Panc1 (cell line): ENCODE measurements around the gene AKR1B15. TPM values are rescaled to one million over a fixed set of nuclear protein-coding genes. Genes with fewer than 3 reads are reported as not detected.

Source experiments
- ATAC-seq: fragments of 200-7000 bp; cut with Tn5 transposase; 2 replicates; pipeline ENCODE4 v1.9.1; 2020; ENCODE audit warnings: mild to moderate bottlenecking, moderate library complexity
- BruUV-seq: library from RNA; stranded (reverse); fragments of 400-500 nt; replicated peaks from 2 replicates; lab custom pipeline; 2021; lab: Mats Ljungman, UMichigan
- CTCF ChIA-PET: fragments of 300-600 bp; sonication (Branson Sonifier 250); formaldehyde crosslinking; loops from one replicate; lab custom pipeline; 2022; ENCODE audit warnings: antibody characterized with exemption; lab: Charles Lee
- POLR2A ChIA-PET: fragments of 300-600 bp; sonication (Branson Sonifier 250); formaldehyde crosslinking; loops from one replicate; lab custom pipeline; 2022; ENCODE audit warnings: antibody characterized with exemption; lab: Charles Lee
- DNase-seq: peaks from one replicate; pipeline ENCODE4 v3.0.0-alpha.2; 2010; ENCODE audit warnings: low read depth, low spot score
- H3K27ac ChIP-seq: 2 replicates; pipeline ENCODE4 v1.5.1; 2011; ENCODE audit warnings: mild to moderate bottlenecking, low read length, inconsistent platforms
- H3K27me3 ChIP-seq: fragments of 200-500 bp; sonication (Bioruptor generic); 2 replicates; pipeline ENCODE4 v1.6.0; 2014; ENCODE audit warnings: low read length, inconsistent platforms; ENCODE audit not compliant: control insufficient read depth, insufficient read depth
- H3K36me3 ChIP-seq: fragments of 200-500 bp; sonication (Bioruptor generic); 2 replicates; pipeline ENCODE4 v1.5.1; 2014; ENCODE audit warnings: inconsistent platforms, mild to moderate bottlenecking, low read length, moderate library complexity; ENCODE audit not compliant: control insufficient read depth, insufficient read depth
- H3K4me1 ChIP-seq: 2 replicates; pipeline ENCODE4 v1.5.1; 2011; ENCODE audit warnings: inconsistent platforms, mild to moderate bottlenecking, low read length, moderate library complexity; ENCODE audit not compliant: control insufficient read depth, insufficient read depth
- H3K4me3 ChIP-seq, 2 experiments: 2 replicates each; pipeline ENCODE4 v1.5.1; 2011 to 2012; ENCODE audit warnings: low read depth in 2 of 2, low read length in 2 of 2, mild to moderate bottlenecking in 2 of 2, inconsistent platforms in 1 of 2, moderate library complexity in 1 of 2
- H3K9me3 ChIP-seq: fragments of 200-500 bp; sonication (Bioruptor generic); 2 replicates; pipeline ENCODE4 v1.5.1; 2014; ENCODE audit warnings: low read depth, mild to moderate bottlenecking, inconsistent platforms, low read length, moderate library complexity; ENCODE audit not compliant: control insufficient read depth, insufficient read depth
- CTCF ChIP-seq: fragments of 450-650 bp; IDR thresholded peaks from 2 replicates; pipeline ENCODE4 v1.5.1; 2017; ENCODE audit warnings: mild to moderate bottlenecking
- POLR2AphosphoS5 ChIP-seq: IDR thresholded peaks from 2 replicates; pipeline ENCODE4 v1.6.1; 2012; ENCODE audit warnings: mild to moderate bottlenecking, low read depth, low read length, moderate library complexity
- REST ChIP-seq, 2 experiments: IDR thresholded peaks; 2 replicates each; pipeline ENCODE4 v1.6.1; 2011 to 2012; ENCODE audit warnings: low read depth in 2 of 2, control low read depth in 1 of 2, low read length in 1 of 2, mild to moderate bottlenecking in 1 of 2, moderate library complexity in 1 of 2; ENCODE audit not compliant: insufficient read depth in 1 of 2
- SIN3A ChIP-seq: IDR thresholded peaks from 2 replicates; pipeline ENCODE4 v1.6.1; 2012; ENCODE audit warnings: low read depth, mild to moderate bottlenecking, low read length, moderate library complexity, borderline replicate concordance; ENCODE audit not compliant: insufficient read depth
- TCF7L2 ChIP-seq: IDR thresholded peaks from 2 replicates; pipeline ENCODE4 v1.6.1; 2011; ENCODE audit warnings: mild to moderate bottlenecking, low read depth, low read length, inconsistent platforms
- in situ Hi-C: cut with HindIII; loops from 2 replicates; pipeline ENCODE4 v1.10.0; 2016; ENCODE audit warnings: low sequenced_read_pairs, low pct_unique_long_range_greater_than_20kb
- intact Hi-C: fragments of 100-400 bp; cut with micrococcal nuclease; formaldehyde crosslinking; loops from one replicate; pipeline ENCODE4 v1.10.0; 2022; ENCODE audit not compliant: unreplicated experiment
- total RNA-seq: library from RNA; stranded (reverse); gene quantifications from one replicate; pipeline ENCODE4 v1.2.1, GENCODE V29; 2021; ENCODE audit not compliant: unreplicated experiment

Gene AKR1B15
- total RNA-seq, 1 experiment from 2014 or later = not detected

- no peaks in the 10 kb centered on the region for H3K9me3 ChIP-seq
- no TSS peak for BruUV-seq
- no peak overlapping the region for H3K4me3 ChIP-seq
- in situ Hi-C loops (no loop called here), intact Hi-C loops (no loop called here)
- ChIA-PET CTCF (no interaction called here), POLR2A (no interaction called here)
- H3K27me3 ChIP-seq = no peaks in the 10 kb centered on the region
- ATAC-seq (no peak), DNase-seq (no peak)
- no peak overlapping the region for H3K27ac ChIP-seq
- H3K36me3 ChIP-seq = no peaks in the 10 kb centered on the region; the same call in 1 of the 2 replicates
- H3K4me1 ChIP-seq = no peaks in the 10 kb centered on the region
- TF ChIP-seq REST (IDR thresholded peaks at IDR 0.05; ENCODE audit: insufficient read depth in 1 of 2, low read depth in 2 of 2, low read length in 1 of 2) = no peak
- TF ChIP-seq CTCF = no peak
- TF ChIP-seq SIN3A = no peak
- TF ChIP-seq TCF7L2 = no peak
- no peak for TF ChIP-seq POLR2AphosphoS5
Measured at GRCh38 chr7:134532954-134533218, 16.0 kb upstream of the AKR1B15 start.

- no peaks in the 10 kb centered on the region for H3K27me3 ChIP-seq
- CTCF ChIA-PET = no interaction called here
- intact Hi-C loops = no loop called here
- no peaks in the 10 kb centered on the region for H3K4me1 ChIP-seq
- BruUV-seq = no TSS peak
- DNase-seq (no peak), ATAC-seq (no peak)
- in situ Hi-C loops = no loop called here
- no peak overlapping the region for H3K27ac ChIP-seq
- no peak overlapping the region for H3K4me3 ChIP-seq
- no peak for TF ChIP-seq REST (IDR thresholded peaks at IDR 0.05; ENCODE audit: insufficient read depth in 1 of 2, low read depth in 2 of 2, low read length in 1 of 2)
- no peaks in the 10 kb centered on the region; the same call in 1 of the 2 replicates for H3K36me3 ChIP-seq
- H3K9me3 ChIP-seq = no peaks in the 10 kb centered on the region
- POLR2A ChIA-PET = no interaction called here
Measured at GRCh38 chr7:134533288-134533771, 15.6 kb upstream of the AKR1B15 start.
